ENCODE measurements around the gene GABBR2.

GABBR2 gene

DNA sequence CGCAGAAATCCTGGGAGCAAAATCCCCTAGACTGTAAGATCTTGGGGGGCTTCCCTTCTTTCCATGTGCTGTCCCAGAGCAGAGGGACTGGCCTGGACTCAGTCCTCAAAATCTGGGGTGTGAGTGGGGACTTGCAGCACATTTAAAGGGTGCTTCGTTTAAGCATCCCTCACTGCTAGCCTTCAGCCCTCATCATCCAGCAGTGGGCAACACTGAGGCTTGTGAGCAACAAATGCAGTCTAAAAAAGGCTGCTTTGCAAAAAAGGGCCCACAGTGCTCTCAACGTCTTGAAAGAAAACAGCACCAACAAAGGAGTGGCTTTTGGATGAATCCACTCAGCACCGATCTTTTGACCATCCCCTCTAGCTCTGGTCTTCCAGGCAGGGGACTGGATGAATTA lies 325.0 kb downstream of the GABBR2 start:
- no peak for FAIRE-seq

DNA sequence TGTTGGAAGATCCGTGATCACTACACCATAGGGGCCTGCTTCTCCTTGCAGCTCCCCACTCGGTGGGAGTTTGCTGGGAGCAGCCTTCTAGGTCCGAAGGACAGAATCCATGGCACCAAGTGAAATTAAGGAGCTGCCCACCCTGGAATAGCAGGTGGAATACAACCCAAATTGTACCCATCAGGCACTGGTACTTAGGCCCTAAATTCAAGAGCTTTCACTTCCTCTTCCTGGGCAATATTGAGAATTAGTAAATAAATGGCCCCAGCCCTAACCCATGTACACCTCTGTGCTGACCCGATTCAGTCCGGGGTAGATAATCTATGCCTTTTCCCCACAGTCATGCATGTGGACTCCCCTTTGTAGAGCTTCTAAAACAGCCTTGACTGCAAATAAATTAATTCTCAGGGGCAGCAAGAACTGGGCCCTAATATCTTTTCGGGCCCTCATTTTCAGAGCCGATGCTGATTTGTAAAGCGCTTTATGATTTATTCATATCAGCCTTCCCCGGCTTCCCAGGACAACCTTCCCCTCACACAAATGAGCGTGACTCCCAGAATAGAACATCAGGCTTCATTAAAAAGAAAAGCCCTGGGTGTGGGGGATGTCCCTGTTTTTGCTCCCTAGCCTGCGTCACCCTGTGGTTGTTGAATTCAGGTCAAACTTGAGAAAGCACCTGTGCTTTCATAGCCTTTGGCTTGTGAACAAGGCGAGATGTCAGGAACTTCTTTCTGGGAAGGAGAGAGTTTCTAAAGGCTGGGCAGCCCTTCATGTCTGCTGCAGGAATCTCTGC lies 327.2 kb downstream of the GABBR2 start:
- FAIRE-seq = no peak

DNA sequence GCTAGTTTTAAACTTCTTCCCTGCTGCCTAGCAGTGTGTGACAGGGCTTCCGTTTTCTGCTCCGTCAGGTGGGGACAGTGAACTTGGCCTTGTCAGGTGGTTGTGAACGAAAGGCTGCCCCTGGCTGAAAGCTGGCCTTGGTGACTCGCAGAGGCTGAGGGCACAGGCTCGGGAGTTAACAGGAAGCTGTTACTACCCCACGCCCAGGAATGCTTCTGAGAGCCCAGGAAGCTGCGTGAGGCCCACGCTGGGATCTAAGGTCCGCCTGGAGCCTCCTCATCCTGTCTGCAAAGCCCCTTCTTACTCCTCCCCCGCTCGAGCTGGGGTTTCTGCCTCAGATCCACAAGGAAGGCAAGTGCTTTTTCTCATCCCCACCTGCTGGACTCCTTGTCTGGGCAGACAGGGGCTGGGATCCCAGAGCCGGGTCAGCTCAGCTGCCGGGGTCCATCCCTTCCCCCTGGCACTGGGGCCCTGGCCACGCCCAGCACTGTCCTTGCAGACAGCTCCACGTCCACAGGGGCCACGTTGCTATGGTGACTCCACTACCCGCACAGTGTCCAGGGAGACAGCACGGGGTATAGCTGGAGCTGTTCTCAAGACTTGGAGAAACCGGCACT lies 328.6 kb downstream of the GABBR2 start:
- FAIRE-seq = no peak

DNA sequence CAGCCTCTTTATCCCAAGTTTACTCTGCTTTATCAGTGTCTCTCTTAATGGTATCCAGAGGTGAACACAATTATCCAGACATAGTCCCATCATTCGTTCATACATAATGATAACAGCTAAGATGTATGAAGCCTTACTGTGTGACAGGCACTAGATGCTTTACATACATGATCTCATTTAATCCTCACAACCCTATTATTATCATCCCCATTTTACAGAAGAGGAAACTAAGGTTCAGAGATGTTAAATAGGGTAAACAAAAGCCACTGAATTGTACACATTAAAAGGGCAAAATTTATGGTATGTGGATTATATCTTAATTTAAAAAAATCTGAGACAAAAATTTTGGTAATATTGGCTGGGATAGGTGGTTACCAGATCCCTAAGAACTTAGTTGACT lies 329.2 kb downstream of the GABBR2 start:
- no peak for FAIRE-seq

DNA sequence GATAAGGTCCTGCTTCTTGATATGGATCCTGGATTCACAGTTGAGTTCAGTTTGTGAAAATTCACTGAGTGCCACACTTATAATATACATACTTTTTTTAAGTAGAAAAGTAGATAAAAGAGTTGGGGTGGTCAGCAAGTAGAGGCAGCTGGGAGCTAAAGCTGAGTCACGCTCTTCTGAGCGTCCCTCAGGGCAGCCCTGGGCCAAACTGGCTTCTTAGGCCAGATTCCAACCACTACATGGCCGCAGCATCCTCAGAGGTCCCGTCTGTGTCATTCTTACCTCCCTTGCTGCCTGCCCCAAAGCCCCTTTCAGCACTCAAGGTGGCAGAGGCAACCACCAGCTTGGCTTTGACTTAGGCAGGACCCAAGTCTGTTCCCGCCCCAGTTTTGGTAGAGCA lies 329.9 kb downstream of the GABBR2 start:
- no peak for FAIRE-seq

DNA sequence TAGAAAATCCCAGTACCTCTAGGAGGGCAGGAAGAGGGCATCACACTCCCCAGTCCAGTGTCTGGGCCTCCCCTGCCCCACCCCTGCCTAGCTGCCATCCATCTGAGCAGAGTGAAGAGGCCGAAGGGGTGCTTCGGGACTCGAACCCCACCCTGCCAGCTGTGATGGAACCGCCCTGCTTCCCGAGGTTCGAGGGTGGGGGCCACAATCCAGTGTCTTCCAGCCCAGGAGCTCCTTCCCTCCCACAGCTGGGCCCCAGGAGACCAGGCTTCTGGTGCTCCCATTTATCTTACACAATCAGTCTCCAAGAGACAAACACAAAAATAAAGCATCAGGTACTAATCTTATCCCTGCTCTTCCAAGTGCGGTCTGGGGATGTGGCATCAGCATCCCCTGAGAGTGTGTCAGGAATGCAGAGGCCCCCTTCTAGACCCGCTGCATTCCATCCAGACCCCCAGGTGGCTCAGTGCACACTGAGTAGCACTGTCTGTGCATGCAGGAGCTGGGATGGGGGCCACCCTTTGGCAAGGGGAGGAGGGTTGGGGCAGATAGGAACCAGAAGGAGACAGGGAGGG lies 330.4 kb downstream of the GABBR2 start:
- no peak for FAIRE-seq

DNA sequence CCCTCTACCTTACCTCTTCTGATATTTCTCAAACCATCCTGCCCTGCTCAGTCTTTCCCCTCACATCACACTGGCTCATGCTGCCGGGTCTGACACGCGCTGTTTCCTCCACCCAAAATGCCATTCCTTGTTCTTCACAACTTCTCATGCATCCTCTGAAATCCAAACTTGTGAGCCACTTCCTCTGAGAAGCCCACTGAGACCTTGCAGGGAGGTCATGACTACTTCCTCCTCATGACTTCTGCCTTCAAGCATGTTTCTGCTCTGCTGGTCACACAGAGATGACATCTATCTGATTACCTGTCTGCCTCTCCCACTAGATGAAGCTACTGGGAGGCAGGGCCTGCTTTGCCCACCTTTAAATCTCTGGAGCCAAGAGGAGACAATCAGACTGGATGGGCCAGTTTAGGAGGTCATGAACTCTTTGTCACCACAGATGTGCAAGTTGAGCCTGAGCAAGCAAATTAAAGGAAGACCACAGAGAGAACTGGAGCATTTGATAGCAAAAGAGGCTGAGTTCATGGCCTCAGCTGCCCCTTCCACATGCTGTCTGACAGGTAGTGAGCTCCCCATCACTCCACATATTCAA lies 333.5 kb downstream of the GABBR2 start:
- FAIRE-seq = no peak

DNA sequence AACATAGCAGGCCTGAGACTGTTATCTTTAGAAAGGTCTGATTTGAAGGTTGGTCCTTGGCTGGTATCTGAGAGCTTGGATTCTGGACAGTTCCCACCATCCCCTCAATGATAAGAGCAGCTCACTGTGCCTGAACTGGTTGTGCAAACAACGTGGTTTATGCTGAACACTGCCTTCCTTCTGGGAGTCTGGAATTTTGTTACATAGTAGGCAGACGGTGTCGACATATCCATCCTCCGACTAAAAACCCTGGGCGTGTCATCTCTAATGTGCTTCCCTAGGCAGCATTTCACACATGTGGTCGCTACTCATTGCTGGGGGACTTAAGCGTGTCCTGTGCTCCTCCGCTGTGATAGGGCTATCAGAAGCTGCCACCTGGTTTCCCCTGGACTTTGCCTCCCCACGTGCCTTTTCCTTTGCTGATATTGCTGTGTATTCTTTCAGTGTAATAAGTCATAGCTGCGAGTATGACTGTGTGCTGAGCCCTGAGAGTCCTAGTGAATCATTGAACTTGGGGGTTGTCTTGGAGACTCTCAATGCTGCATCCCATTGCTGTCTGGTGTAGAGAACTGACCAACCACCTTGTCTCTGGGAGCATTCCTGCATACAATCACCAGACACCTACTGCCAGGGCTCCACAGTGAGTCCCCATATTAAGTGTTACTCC lies 334.2 kb downstream of the GABBR2 start:
- no peak for FAIRE-seq

DNA sequence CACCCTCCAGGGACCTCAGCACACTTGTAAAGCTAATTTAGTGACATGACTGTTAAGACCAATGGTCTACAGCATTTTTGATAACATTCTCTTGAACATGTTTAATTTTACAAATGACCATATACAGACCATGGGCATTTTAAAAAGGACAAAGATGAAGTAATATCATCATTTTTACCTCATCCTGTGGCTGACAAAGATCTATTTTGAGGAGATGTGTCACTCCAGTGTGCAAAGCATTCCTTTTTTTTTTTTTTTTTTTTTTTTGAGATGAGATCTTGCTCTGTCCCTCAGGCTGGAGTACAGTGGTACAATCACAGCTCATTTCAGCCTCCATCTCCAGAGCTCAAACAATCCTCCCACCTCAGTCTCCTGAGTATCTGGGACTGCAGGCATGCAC lies 335.1 kb downstream of the GABBR2 start:
- FAIRE-seq = no peak

DNA sequence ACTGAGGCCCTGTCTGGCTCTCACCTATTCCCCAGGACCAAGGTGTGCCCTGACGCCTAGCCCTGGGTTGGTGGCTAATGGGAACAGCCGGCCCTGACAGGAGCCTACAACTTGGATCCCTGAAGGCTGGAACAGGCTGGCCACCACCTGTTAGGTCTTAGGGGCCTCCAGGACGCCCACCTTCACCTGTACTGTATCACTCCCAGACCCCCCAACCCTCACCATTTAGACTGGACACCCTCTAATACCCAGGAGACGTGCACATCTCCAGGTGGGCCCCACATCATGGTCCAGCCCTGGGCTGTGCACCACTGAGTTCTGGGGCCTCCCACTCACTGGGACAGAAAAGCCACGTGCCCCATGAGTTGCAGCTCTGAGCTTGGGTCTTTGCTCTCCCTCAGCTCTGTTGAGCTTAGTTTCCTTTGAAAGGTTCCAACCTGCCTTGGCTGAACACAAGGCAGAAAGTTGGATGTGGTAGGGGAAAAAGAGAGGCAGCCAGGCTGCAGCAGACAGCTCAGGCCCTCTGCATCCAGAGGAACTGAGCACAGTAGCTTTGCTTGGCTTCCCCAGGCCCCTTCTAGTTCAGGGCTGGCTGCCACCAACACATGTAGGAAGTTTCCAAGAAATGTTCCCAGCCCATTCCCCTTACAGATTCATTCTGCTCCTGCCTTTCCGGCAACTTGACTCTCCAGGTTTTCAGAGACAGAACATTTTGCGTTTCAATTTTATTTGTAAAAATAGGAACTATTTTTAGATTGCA lies 336.5 kb downstream of the GABBR2 start:
- no peak for FAIRE-seq

DNA sequence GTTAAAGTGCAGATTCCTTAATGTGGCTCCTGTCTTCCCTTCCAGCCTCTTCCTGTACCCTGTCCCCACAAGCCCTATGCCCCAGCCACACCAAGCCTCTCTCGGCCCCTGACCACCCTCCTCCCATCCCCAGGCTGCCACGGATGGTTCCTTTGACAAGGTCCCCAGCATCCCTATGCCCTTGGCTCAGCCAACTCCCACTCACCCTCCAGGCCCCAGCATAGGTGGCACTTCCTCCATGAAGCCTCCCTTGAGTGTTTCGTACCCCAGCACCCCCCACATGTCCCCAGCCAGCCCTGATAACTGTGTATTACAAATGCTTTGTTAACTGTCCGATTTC lies 337.8 kb downstream of the GABBR2 start:
- FAIRE-seq = no peak

DNA sequence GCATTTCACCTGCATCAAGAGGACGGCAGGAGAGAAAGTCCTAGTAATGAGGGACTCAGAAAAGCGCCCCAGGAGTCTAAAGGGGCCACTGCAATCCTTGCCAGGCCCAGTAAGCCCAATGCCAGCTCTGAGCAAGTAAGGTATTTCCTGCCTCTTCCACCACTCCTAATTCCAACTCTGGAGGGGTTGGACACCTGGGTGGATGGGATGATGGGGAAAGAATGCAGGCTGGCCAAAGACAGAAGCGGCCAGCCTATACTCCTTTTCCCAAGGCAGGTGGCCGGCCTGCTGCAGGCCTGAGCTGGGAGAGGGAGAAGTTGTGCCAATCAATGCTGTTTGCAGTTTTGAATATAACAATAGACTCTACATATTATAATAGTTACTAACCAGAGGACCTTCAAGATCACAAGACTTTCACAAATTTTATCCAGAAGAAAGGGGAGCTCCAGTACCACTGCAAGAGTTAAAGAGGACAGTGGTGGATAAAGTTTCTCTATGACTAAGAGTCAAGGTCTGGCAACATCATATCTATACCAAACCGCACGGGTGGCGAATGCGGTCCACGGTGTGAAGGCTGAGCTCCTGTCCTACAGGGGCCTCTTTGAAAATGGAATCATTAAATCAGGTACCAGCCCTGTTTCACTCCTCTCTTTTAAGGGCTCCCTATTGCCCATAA lies 338.3 kb downstream of the GABBR2 start:
- FAIRE-seq = no peak

DNA sequence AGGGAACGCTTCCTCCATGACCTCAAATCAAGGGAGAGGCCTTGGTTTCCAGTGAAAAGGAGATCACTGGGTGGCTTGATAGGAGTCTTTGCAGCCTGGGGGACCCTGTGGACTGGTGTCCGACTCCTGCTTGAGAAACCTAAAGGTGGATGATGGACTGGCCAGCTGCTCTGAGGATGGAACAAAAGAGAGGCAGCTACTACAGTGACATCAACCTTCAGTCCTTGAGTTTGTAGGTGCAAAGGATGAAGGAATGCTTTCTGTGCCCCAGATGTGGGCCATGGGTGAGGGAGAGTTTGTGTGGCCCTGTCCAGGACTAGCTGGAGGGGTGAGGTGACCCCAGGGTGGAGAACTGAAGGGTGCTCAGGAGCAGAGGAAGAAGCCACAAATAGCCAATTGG lies 338.8 kb downstream of the GABBR2 start:
- FAIRE-seq = no peak

DNA sequence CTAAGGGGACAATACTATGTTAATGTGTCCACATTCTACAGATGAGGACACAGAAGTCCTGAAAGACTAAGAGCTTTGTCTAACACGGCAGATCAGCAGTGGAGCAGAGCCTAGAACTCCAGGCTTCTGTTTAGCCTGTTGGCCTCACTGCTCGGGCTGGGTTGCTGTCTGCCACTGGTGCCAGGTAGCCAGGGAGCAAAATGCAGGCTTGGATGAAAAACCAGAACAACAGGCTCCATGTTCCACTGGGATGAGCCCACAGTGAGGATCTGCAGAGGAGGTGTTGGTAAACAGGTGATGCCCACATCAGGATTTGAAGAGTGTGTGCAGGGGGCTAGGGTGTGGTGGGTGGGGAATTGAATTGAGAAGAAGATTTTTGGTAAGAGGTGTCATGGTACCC lies 339.3 kb downstream of the GABBR2 start:
- FAIRE-seq = no peak

DNA sequence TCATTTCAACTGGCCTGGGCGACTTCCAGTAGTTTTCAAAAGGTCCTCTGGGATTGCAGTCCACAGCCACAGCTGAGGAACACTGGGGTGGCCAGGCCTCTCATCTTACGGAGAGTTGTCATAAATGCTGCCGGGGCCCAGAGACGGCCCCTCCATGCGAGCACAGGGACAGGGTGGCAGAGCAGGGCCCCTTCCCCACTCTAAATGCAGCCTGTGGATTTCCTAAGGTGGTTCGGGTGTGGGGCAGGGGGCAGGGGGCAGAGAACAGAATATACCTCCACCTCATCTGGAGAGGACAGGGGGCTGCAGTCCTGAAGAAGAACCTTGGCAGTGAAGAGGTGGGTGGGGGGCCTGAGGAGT lies 339.7 kb downstream of the GABBR2 start:
- no peak for FAIRE-seq

DNA sequence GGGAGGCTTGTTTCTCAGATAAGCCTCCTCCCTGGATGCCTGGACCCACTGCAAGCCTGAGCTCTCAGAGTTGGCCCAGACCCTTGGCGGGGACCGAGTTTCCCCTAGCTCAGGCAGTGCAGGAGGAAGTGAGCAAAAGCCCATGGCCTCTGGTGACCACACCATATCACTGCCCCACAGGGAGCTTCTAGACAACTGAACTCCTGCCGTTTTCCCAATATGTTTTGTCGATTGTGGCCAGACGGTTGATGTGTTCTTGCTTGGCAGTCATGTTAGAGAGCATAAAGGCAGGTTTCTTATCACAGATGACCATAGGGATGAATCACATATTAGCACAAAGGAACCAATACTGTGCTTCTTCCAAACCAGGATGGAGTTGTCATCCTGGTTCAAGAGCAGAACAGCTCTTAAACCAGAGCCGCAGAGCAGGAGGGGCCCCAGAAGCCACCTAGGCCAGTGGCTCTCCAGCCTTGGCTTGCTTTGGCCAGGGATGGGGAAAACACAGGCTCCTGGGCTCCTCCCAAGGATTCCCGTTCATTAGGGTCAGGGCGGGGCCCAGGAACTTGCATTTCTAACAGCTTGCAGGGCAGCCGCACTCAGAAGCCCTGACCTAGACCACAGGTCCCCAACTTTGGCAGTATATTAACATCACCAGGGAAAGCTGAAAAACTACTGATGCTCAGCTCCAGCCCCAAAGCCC lies 340.2 kb downstream of the GABBR2 start:
- FAIRE-seq = no peak

DNA sequence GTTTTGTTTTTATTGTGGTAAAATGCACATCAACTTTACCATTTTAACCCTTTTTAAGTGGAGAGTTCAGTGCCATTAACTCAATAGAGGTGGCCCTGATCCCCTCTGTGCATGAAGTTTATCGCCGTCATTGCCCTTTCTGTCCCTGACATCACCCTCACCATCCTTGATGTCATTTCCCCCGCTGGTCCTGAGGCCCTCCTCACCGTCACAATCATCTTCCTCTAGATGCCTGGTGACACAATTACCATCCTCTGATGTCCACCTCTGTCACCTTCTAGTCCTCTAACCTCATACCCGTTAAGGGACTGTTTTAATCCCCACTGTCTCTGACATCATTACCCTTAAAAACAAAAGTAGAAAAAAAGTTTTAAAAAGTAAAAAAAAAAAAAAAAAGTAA lies 340.8 kb downstream of the GABBR2 start:
- no peak for FAIRE-seq

DNA sequence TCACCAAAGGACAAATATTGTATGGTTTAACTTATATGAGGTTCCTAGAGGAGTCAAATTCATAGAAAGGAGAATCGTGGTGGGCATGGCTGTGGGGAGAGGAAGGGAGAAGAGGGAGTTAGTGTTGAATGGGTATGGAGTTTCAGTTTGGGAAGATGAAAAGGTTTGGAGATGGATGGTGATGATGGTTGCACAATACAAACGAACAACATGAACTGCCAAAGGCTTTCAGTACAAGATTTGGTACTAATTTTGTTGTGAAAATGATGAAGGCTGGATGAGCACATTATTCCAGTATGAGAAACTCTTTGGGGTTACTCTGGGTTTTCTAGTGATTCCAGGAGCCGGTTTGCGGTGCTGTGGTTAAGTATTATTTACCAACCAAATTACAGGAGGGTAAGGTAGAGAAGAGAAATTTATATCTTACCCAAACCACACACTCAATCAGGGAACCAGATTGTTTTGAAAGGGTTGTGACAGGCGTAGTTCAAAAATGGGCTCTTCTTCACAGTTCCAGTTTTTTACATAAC lies 341.3 kb downstream of the GABBR2 start:
- FAIRE-seq = no peak

DNA sequence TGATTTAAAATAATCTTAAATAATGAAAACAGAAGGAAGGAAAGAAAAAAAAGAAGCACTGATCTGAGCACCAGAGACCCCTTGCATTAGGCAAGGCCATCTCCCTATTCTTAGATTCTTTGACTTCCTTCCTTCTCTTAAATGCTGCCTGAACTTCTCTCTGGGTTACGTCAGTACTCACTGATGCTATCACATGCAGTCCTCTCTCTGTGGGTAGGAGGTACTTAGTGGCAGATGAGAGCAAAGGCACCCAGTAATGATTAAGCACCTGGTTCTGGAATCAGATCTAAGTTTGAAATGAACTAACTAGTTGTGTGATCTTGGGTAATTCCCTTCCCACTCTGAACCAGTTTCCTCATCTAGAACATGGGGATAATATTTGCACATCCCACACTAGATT lies 343.0 kb downstream of the GABBR2 start:
- FAIRE-seq = no peak

DNA sequence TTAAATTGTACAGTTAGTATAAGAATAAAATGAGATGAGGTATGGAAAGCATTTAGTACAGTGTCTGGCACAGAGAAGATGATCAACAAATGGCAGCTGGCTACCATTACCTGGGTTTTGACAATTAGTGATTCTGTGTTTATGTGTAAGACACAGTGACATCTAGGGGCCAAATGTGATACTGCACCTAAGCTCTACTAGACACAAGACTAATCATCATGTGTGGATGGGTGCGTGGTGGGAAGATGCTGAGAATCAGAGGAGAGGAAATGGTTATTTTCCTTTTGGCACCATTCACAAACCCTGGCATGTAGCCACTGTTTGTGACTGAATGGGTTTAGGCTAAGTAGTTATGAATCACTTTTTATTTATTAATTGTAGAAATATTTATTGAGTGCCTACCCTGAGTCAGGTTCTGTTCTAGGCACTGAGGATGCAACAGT lies 343.5 kb downstream of the GABBR2 start:
- no peak for FAIRE-seq

DNA sequence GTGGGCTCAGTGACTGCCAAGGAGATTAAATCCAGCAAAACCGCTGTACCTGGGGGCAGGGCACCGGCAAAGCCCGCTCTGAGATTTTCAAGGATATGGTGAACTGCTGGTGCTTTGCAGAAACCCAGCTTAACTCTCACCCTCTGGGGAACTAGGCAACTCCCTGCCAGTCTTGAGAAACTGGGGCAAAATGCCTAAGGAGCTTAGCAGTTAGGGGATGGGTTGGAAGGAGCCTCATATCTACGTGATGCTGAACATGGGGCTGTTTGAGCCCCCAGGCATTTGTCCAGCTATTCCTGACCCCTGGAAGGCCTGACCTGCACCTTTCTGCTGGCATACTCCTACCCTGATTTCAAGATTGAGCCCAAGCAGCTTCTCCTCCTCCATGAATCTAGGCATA lies 344.6 kb downstream of the GABBR2 start:
- FAIRE-seq = no peak

Data from colon (tissue), 2 donors.